ENCODE results near the gene WEE1.
"Not testable (repeated sequence)": the region's sequence is repeated elsewhere in the genome, so short reads cannot be mapped to it uniquely, and the experiment has no call there.

DNA sequence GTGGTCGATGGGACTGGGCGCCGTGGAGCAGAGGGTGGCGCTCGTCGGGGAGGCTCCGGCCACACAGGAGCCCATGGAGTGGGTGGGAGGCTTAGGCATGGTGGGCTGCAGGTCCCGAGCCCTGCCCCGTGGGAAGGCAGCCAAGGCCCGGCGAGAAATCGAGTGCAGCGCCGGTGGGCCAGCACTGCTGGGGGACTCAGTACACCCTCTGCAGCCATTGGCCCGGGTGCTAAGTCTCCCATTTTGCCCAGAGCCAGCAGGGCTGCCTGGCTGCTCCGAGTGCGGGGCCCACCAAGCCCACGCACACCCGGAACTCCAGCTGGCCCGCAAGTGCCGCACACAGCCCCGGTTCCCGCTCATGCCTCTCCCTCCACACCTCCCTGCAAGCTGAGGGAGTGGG is 49.6 kb downstream of the WEE1 start:
- TF ChIP-seq, protein P1, sequence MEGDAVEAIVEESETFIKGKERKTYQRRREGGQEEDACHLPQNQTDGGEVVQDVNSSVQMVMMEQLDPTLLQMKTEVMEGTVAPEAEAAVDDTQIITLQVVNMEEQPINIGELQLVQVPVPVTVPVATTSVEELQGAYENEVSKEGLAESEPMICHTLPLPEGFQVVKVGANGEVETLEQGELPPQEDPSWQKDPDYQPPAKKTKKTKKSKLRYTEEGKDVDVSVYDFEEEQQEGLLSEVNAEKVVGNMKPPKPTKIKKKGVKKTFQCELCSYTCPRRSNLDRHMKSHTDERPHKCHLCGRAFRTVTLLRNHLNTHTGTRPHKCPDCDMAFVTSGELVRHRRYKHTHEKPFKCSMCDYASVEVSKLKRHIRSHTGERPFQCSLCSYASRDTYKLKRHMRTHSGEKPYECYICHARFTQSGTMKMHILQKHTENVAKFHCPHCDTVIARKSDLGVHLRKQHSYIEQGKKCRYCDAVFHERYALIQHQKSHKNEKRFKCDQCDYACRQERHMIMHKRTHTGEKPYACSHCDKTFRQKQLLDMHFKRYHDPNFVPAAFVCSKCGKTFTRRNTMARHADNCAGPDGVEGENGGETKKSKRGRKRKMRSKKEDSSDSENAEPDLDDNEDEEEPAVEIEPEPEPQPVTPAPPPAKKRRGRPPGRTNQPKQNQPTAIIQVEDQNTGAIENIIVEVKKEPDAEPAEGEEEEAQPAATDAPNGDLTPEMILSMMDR (IDR thresholded peaks at IDR 0.05), result not testable (repeated sequence)
- not testable (repeated sequence) for TF ChIP-seq POLR2A, EP300, POLR2AphosphoS5 (IDR thresholded peaks at IDR 0.05)

Measured in sigmoid colon (tissue), 4 donors.